K562 (cell line): ENCODE data around the gene CLCN2. TPM values are rescaled to one million over a fixed set of nuclear protein-coding genes. Genes with fewer than 3 reads are reported as not detected.

Experiments
- ATAC-seq: fragments of 200-7000 bp; cut with Tn5 transposase; 3 replicates; pipeline ENCODE4 v1.9.1; 2020; ENCODE audit warnings: moderate library complexity
- BruUV-seq: library from RNA; stranded (reverse); fragments of 400-500 nt; replicated peaks from 2 replicates; lab custom pipeline; 2021; lab: Mats Ljungman, UMichigan
- CTCF ChIA-PET: fragments of 300-600 bp; formaldehyde crosslinking; extraction: SDS; loops from one replicate; lab custom pipeline; 2021; ENCODE audit warnings: low intra/inter-chr PET ratio; lab: Yijun Ruan, JAX
- POLR2A ChIA-PET: fragments of 300-600, 350-650 bp; sonication (Branson Sonifier 250); formaldehyde crosslinking; extraction: SDS; loops from one replicate; lab custom pipeline; 2021; ENCODE audit warnings: antibody characterized with exemption, inconsistent platforms; lab: Yijun Ruan, JAX
- DNase-seq, 4 experiments: peaks; one replicate each; pipeline versions ENCODE4 v3.0.0 to v3.0.0-alpha.2; 2011 to 2018; ENCODE audit warnings: low spot score in 3 of 4, mixed read lengths in 3 of 4; ENCODE audit errors: extremely low read depth in 1 of 4
- FAIRE-seq: peaks from 2 replicates; lab custom pipeline; 2011; peaks lifted over from hg19 to GRCh38; lab: Jason Lieb, UNC
- H2AFZ ChIP-seq: 2 replicates; pipeline ENCODE4 v1.6.0; 2011; ENCODE audit warnings: low read depth, low read length, control low read depth, inconsistent platforms
- H3K27ac ChIP-seq: fragments of 200-600 bp; 3 replicates; pipeline ENCODE4 v1.8.0; 2011; ENCODE audit warnings: low read depth, mild to moderate bottlenecking, control low read depth, inconsistent platforms, low read length, moderate library complexity, mixed read lengths; ENCODE audit errors: extremely low read depth
- H3K27me3 ChIP-seq, 2 experiments: fragments of 300-600 bp in 1 of 2; 2 replicates in 1 of 2; 3 replicates in 1 of 2; pipeline versions ENCODE4 v1.6.0 to v1.8.0; 2011; ENCODE audit warnings: inconsistent platforms in 2 of 2, low read length in 2 of 2, mild to moderate bottlenecking in 1 of 2, mixed read lengths in 1 of 2, moderate library complexity in 1 of 2; ENCODE audit not compliant: control insufficient read depth in 2 of 2, insufficient read depth in 2 of 2
- H3K36me3 ChIP-seq: fragments of 300-600 bp; 3 replicates; pipeline ENCODE4 v1.8.0; 2011; ENCODE audit warnings: mild to moderate bottlenecking, low read length, inconsistent platforms; ENCODE audit not compliant: control insufficient read depth, insufficient read depth
- H3K4me1 ChIP-seq, 2 experiments: fragments of 200-600 bp in 1 of 2; replicated peaks in 1 of 2; 2 replicates in 1 of 2; 3 replicates in 1 of 2; pipeline versions ENCODE4 v1.5.1 to v1.8.0; 2011; ENCODE audit warnings: inconsistent platforms in 2 of 2, low read length in 2 of 2, mild to moderate bottlenecking in 1 of 2, mixed read lengths in 1 of 2, moderate library complexity in 1 of 2; ENCODE audit not compliant: control insufficient read depth in 2 of 2, insufficient read depth in 2 of 2
- H3K4me2 ChIP-seq: 2 replicates; pipeline ENCODE4 v1.6.1; 2011; ENCODE audit warnings: low read length, control low read depth, inconsistent platforms, mixed read lengths; ENCODE audit not compliant: insufficient read depth
- H3K4me3 ChIP-seq: fragments of 200-600 bp; sonication (generic), shearing (Covaris generic); 2 replicates; pipeline ENCODE4 v1.5.1; 2016; ENCODE audit warnings: control low read depth, inconsistent platforms
- H3K79me2 ChIP-seq: fragments of 200-600 bp; 3 replicates; pipeline ENCODE4 v1.8.0; 2011; ENCODE audit warnings: low read length, inconsistent platforms; ENCODE audit not compliant: control insufficient read depth, insufficient read depth
- H3K9ac ChIP-seq, 2 experiments: 2 replicates each; pipeline versions ENCODE4 v1.6.0 to v1.6.1; 2011; ENCODE audit warnings: low read depth in 2 of 2, low read length in 2 of 2, control low read depth in 1 of 2, inconsistent platforms in 1 of 2, mild to moderate bottlenecking in 1 of 2, mixed read lengths in 1 of 2; ENCODE audit not compliant: insufficient read depth in 1 of 2
- H3K9me1 ChIP-seq: one replicate; pipeline ENCODE4 v1.6.0; 2011; ENCODE audit warnings: inconsistent platforms, mild to moderate bottlenecking, low read length, moderate library complexity; ENCODE audit not compliant: control insufficient read depth, insufficient read depth
- H3K9me3 ChIP-seq: replicated peaks from 2 replicates; pipeline ENCODE4 v1.5.1; 2011; ENCODE audit warnings: low read depth, low read length, inconsistent platforms; ENCODE audit not compliant: control insufficient read depth, insufficient read depth
- H4K20me1 ChIP-seq: replicated peaks from 2 replicates; pipeline ENCODE4 v1.6.1; 2011; ENCODE audit warnings: low read length, inconsistent platforms, mixed read lengths; ENCODE audit not compliant: control insufficient read depth, insufficient read depth
- HIVEP1 ChIP-seq: fragments of 250-450 bp; sonication (Bioruptor Pico); IDR thresholded peaks from 2 replicates; pipeline ENCODE4 v1.4.0; 2020; ENCODE audit warnings: mild to moderate bottlenecking
- MYC ChIP-seq, 2 experiments: fragments of 250-450 bp in 1 of 2; sonication (Bioruptor Pico) in 1 of 2; IDR thresholded peaks; 2 replicates each; pipeline versions ENCODE4 v1.5.1 to v1.6.1; 2012 to 2021; ENCODE audit warnings: low read depth in 2 of 2, borderline replicate concordance in 1 of 2, improper control_type of control experiment in 1 of 2, low read length in 1 of 2, mild to moderate bottlenecking in 1 of 2, moderate library complexity in 1 of 2
- NR2F6 ChIP-seq: fragments of 450-650 bp; formaldehyde crosslinking; IDR thresholded peaks from 2 replicates; pipeline ENCODE4 v1.4.0; 2020; ENCODE audit warnings: mild to moderate bottlenecking
- POLR2H ChIP-seq: IDR thresholded peaks from 2 replicates; pipeline ENCODE4 v1.6.1; 2016; ENCODE audit warnings: missing genetic modification characterization, low read depth, mild to moderate bottlenecking, control low read depth, missing compliant biosample characterization, moderate library complexity
- PRDM10 ChIP-seq: fragments of 450-650 bp; IDR thresholded peaks from 2 replicates; pipeline ENCODE4 v1.6.1; 2018; ENCODE audit not compliant: partially characterized antibody
- TEAD4 ChIP-seq, 2 experiments: sonication (generic) in 1 of 2; formaldehyde crosslinking in 1 of 2; IDR thresholded peaks; 2 replicates each; pipeline versions ENCODE4 v1.6.1 to v1.8.0; 2012 to 2022; ENCODE audit warnings: borderline replicate concordance in 1 of 2, inconsistent platforms in 1 of 2, low read length in 1 of 2, mild to moderate bottlenecking in 1 of 2, missing genetic modification reagents in 1 of 2
- ZNF263 ChIP-seq: sonication (generic); formaldehyde crosslinking; IDR thresholded peaks from 2 replicates; pipeline ENCODE4 v1.8.0; 2022; ENCODE audit warnings: mild to moderate bottlenecking, missing genetic modification reagents, borderline replicate concordance
- WGBS: fragments of 100-300 bp; shearing (Covaris generic); methylation state at CpG from one replicate; pipeline ENCODE4 v1.1.6; 2016; ENCODE audit warnings: low coverage, mixed read lengths; ENCODE audit not compliant: insufficient coverage; ENCODE audit errors: missing lambda C conversion rate; 5-methylcytosine and 5-hydroxymethylcytosine counted together
- in situ Hi-C: fragments of 300-500 bp; cut with MboI; formaldehyde crosslinking; loops from 4 replicates; pipeline ENCODE4 v1.15.0; 2018; ENCODE audit warnings: inconsistent platforms, mixed read lengths
- intact Hi-C: fragments of 100-400 bp; cut with micrococcal nuclease; formaldehyde crosslinking; loops from 2 replicates; pipeline ENCODE4 v1.14.2; 2022
- polyA plus RNA-seq, 8 experiments: library from polyadenylated mRNA; depleted of rRNA in 4 of 8; stranded (reverse) in 5 of 8; unstranded in 3 of 8; fragments of >200 nt; fragmentation: Nextera tagmentation in 2 of 8; fragmentation: Illumina TruSeq in 1 of 8; extraction: Ambion mirVana in 2 of 8; extraction: Trizol in 1 of 8; gene quantifications; 2 replicates each; pipeline versions ENCODE4 v1.2.1 to v1.2.3, GENCODE V29; 2011 to 2014; ENCODE audit warnings: inconsistent platforms in 1 of 8, missing spikeins in 1 of 8
- total RNA-seq, 7 experiments: library from RNA; depleted of rRNA in 6 of 7; stranded (reverse); fragments of >200 nt in 6 of 7; fragmentation: Illumina TruSeq in 2 of 7; extraction: Trizol in 2 of 7; gene quantifications; 2 replicates each; pipeline versions ENCODE4 v1.2.1 to v1.2.3, GENCODE V29; 2011 to 2021; ENCODE audit warnings: low replicate concordance in 1 of 7

Gene CLCN2
- total and polyA plus RNA-seq, 9 of the 15 experiments (the other 6 are each of a cell fraction or from before 2014, with no cell fraction given), result 0.10 to 14.0 (median 6.9) TPM

GRCh38 chr3:184378651-184379357 lies 17.4 kb upstream of the CLCN2 start:
- intact Hi-C loops, result loop anchor here (10.0 kb wide), 1 partner anchor 396 kb away; no protein-coding TSS in a partner anchor
- CTCF ChIA-PET, result no interaction called here
- 0 out of 2 replicates have a peak, but pooled peaks have one; percentile 22 for TF ChIP-seq ZNF263
- TF ChIP-seq NR2F6, result no peak
- TF ChIP-seq, all 486 proteins: peak for 1
- no peaks in the 10 kb centered on the region for H3K36me3 ChIP-seq
- WGBS, result 67% methylated on average over 9 of the region's 10 CpGs
- H3K9ac ChIP-seq, result no peak overlapping the region; a peak in 1 of 4 replicates
- H3K79me2 ChIP-seq, result no peaks in the 10 kb centered on the region
- FAIRE-seq (no peak), DNase-seq (peak in 1 of 4 experiments; percentile 33), ATAC-seq (no peak)
- 0 out of 2 replicates have a peak, but pooled peaks cover 3% of the 10 kb centered on the region for H4K20me1 ChIP-seq
- H3K4me3 ChIP-seq, result no peak overlapping the region
- H3K4me1 ChIP-seq, result peaks cover 5 to 34% of the 10 kb centered on the region in 2 experiments; a peak in 4 of 5 replicates
- H3K27ac ChIP-seq, result no peak overlapping the region
- peak overlapping the region; percentile 90 for H2AFZ ChIP-seq
- H3K9me3 ChIP-seq, result no peaks in the 10 kb centered on the region
- in situ Hi-C loops, result no loop called here
- H3K27me3 ChIP-seq, result peaks cover 18 to 31% of the 10 kb centered on the region in 2 experiments
- no peak overlapping the region for H3K4me2 ChIP-seq
- POLR2A ChIA-PET, result no interaction called here
- H3K9me1 ChIP-seq, result no peaks in the 10 kb centered on the region
- no TSS peak for BruUV-seq

GRCh38 chr3:184377882-184378445 lies 16.6 kb upstream of the CLCN2 start, which contains the start of gene THPO:
Gene THPO, minus strand, starts transcription at chr3:184378207. Its CDS starts 1,948 bp downstream, at chr3:184376259.
- CTCF ChIA-PET, result no interaction called here
- H2AFZ ChIP-seq, result peak within 1 kb of the TSS; percentile 90
- peak; percentile 75 for ATAC-seq
- peak; percentile 33 for TF ChIP-seq PRDM10
- no peak for TF ChIP-seq TEAD4 (IDR thresholded peaks at IDR 0.05; ENCODE audit: low read length)
- no peak for TF ChIP-seq TEAD4 (CRISPR knock-in tag; IDR thresholded peaks at IDR 0.05; ENCODE audit: borderline replicate concordance)
- TF ChIP-seq HIVEP1 (CRISPR knock-in tag), result no peak
- no peak for TF ChIP-seq POLR2H (tag)
- TF ChIP-seq MYC (IDR thresholded peaks at IDR 0.05; ENCODE audit: low read depth, low read length), result peak; percentile 51; the same call in 1 of the 2 replicates
- TF ChIP-seq MYC (CRISPR knock-in tag; IDR thresholded peaks at IDR 0.05; ENCODE audit: borderline replicate concordance, low read depth), result no peak

More at GRCh38 chr3:184377882-184378445, 16.6 kb upstream of the CLCN2 start, which contains the start of gene THPO:
- no peaks in the 10 kb centered on the region for H3K9me3 ChIP-seq
- DNase-seq (peak; percentile 72 to 83 (median 80)), FAIRE-seq (peak; percentile 76)
- 0 out of 2 replicates have a peak, but pooled peaks cover 3% of the 10 kb centered on the region for H4K20me1 ChIP-seq
- H3K79me2 ChIP-seq, result no peaks in the 10 kb centered on the region
- no peaks in the 10 kb centered on the region for H3K9me1 ChIP-seq
- POLR2A ChIA-PET, result interaction anchor here (0.6 to 1.3 kb wide), 4 partner anchors 9 to 334 kb away, joined by 3 to 7 read pairs (median 3); partner anchors contain the start of gene MAGEF1
- peak within 1 kb of the TSS; percentile 13; the same call in 1 of the 2 replicates for H3K4me3 ChIP-seq
- intact Hi-C loops, result loop anchor here (10.0 kb wide), 1 partner anchor 397 kb away; no protein-coding TSS in a partner anchor
- H3K9ac ChIP-seq, result peak within 1 kb of the TSS; percentile 21 to 64; a peak in 3 of 4 replicates
- H3K4me1 ChIP-seq, result peaks cover 5 to 34% of the 10 kb centered on the region in 2 experiments; a peak in 4 of 5 replicates
- no peaks in the 10 kb centered on the region for H3K36me3 ChIP-seq
- 13% methylated on average over 7 of the region's 7 CpGs for WGBS
- peak within 1 kb of the TSS; percentile 29; the same call in 1 of the 3 replicates for H3K27ac ChIP-seq
- H3K4me2 ChIP-seq, result peak within 1 kb of the TSS; percentile 66
- no TSS peak for BruUV-seq
- in situ Hi-C loops, result no loop called here
- peaks cover 18 to 30% of the 10 kb centered on the region in 2 experiments for H3K27me3 ChIP-seq
